ENCODE measurements around the gene HGS. TPM values are rescaled to one million over a fixed set of nuclear protein-coding genes. Genes with fewer than 3 reads are reported as not detected.

HGS gene
- total RNA-seq, 1 donor from 2014 or later, result 211 TPM

GRCh38 chr17:81741049-81741593 is 57.3 kb downstream of the HGS start:
- no peak overlapping the region for H3K27ac ChIP-seq
- intact Hi-C loops (cut with DNase I), result no loop called here
- no peaks in the 10 kb centered on the region for H3K9me3 ChIP-seq
- H3K4me1 ChIP-seq, result no peaks in the 10 kb centered on the region
- TF ChIP-seq, protein P1, sequence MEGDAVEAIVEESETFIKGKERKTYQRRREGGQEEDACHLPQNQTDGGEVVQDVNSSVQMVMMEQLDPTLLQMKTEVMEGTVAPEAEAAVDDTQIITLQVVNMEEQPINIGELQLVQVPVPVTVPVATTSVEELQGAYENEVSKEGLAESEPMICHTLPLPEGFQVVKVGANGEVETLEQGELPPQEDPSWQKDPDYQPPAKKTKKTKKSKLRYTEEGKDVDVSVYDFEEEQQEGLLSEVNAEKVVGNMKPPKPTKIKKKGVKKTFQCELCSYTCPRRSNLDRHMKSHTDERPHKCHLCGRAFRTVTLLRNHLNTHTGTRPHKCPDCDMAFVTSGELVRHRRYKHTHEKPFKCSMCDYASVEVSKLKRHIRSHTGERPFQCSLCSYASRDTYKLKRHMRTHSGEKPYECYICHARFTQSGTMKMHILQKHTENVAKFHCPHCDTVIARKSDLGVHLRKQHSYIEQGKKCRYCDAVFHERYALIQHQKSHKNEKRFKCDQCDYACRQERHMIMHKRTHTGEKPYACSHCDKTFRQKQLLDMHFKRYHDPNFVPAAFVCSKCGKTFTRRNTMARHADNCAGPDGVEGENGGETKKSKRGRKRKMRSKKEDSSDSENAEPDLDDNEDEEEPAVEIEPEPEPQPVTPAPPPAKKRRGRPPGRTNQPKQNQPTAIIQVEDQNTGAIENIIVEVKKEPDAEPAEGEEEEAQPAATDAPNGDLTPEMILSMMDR (IDR thresholded peaks at IDR 0.05), result no peak
- no peaks in the 10 kb centered on the region for H3K36me3 ChIP-seq
- H3K4me3 ChIP-seq, result no peak overlapping the region
- no peaks in the 10 kb centered on the region for H3K27me3 ChIP-seq
- no peak for DNase-seq (ENCODE audit: low spot score in 2 of 2)

DNA sequence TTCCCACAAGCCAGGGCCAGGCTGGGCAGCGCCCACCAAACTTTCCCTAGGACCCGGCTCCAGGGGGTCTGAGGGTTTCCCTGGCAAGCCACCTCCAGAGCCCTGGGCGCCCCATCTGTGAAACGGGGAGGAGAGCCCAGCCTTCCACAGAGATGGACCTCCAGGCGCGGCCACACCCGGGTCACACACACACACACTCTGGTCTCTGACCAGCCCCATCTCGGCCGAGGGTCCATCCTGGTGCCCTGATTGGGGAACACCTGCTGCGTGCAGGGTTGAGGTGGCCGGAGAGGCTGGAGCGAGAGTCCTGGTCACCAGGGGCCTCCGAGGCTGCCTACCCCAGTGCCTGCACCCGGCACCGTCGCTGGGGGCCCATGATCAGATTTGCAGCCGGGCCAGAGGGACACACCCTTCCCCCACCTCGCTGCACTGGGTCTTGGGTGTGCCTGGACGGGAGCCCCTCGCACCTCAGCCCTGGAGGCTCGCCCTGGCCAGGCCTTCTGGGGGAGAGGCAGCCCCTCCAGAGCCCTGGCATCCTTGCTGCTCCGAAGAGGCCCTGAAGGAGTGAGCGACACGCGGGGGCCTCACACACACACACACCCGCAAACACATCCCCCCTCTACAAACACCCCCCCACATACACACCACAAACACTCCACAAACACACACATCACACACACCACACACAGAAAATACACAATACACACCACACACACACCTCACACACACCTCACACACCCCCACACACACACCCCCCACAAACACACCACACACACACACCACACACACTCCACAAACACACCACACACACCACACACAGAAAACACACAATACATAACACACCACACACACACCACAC is 58.0 kb downstream of the HGS start:
- TF ChIP-seq, protein P1 (IDR thresholded peaks at IDR 0.05), result no peak
- intact Hi-C loops (cut with DNase I), result no loop called here
- H3K9me3 ChIP-seq, result no peaks in the 10 kb centered on the region
- no peaks in the 10 kb centered on the region for H3K27me3 ChIP-seq
- no peaks in the 10 kb centered on the region for H3K36me3 ChIP-seq
- no peak overlapping the region for H3K4me3 ChIP-seq
- DNase-seq (ENCODE audit: low spot score in 2 of 2), result no peak
- no peaks in the 10 kb centered on the region for H3K4me1 ChIP-seq
- H3K27ac ChIP-seq, result no peak overlapping the region

Other genes with a start within 250 kb of the HGS start
- gene ACTG1, start 171.2 kb upstream of the HGS start, total RNA-seq, result 6,075 TPM
- not detected for gene FSCN2, start 155.6 kb upstream of the HGS start, total RNA-seq
- 75.6 TPM for gene FAAP100, start 131.7 kb upstream of the HGS start, total RNA-seq
- 128 TPM for gene NPLOC4, start 46.9 kb upstream of the HGS start, total RNA-seq
- gene TSPAN10, start 46.8 kb upstream of the HGS start, total RNA-seq, result not detected
- gene PDE6G, start 27.5 kb upstream of the HGS start, total RNA-seq, result not detected
- 96.1 TPM for gene OXLD1, start 17.4 kb upstream of the HGS start, total RNA-seq
- 15.8 TPM for gene CCDC137, start 17.3 kb upstream of the HGS start, total RNA-seq
- 21.0 TPM for gene ARL16, start 214 bp upstream of the HGS start, total RNA-seq
- 21.8 TPM for gene MRPL12, start 19.4 kb downstream of the HGS start, total RNA-seq
- gene SLC25A10, start 28.3 kb downstream of the HGS start, total RNA-seq, result 0.53 TPM
- gene GCGR, start 120.1 kb downstream of the HGS start, total RNA-seq, result not detected
- 149 TPM for gene MCRIP1, start 149.3 kb downstream of the HGS start, total RNA-seq
- gene PPP1R27, start 151.0 kb downstream of the HGS start, total RNA-seq, result not detected
- 670 TPM for gene P4HB, start 176.5 kb downstream of the HGS start, total RNA-seq
- gene ARHGDIA, start 187.3 kb downstream of the HGS start, total RNA-seq, result 314 TPM
- gene ALYREF, start 207.6 kb downstream of the HGS start, total RNA-seq, result 31.8 TPM
- gene ANAPC11, start 207.7 kb downstream of the HGS start, total RNA-seq, result 108 TPM
- gene NPB, start 218.2 kb downstream of the HGS start, total RNA-seq, result 1.5 TPM
- 81.1 TPM for gene PCYT2, start 227.4 kb downstream of the HGS start, total RNA-seq
- gene SIRT7, start 234.2 kb downstream of the HGS start, total RNA-seq, result 32.6 TPM
- 28.7 TPM for gene MAFG, start 243.7 kb downstream of the HGS start, total RNA-seq